ENCODE measurements around the gene ENPP3.

- TF ChIP-seq CTCF (conservative IDR thresholded peaks at IDR 0.05; ENCODE audit: low read depth, low read length) (no peak), EZH2 (IDR thresholded peaks at IDR 0.05; ENCODE audit: borderline replicate concordance, low read depth, low read length, poor library complexity, severe bottlenecking) (no peak)
These were observed 4.5 kb downstream of the ENPP3 start for GRCh38 chr6:131641554-131641953.

Data from A673 (cell line).